Thoracic aorta (tissue), 2 donors: ENCODE results near the gene BCL2L1. TPM values are rescaled to one million over a fixed set of nuclear protein-coding genes. Genes with fewer than 3 reads are reported as not detected.

Source experiments
- ATAC-seq: fragments of 150-250 bp; one replicate; pipeline ENCODE4 v1.8.0; 2017; ENCODE audit warnings: low read depth; ENCODE audit not compliant: insufficient number of reproducible peaks, low FRiP score
- DNase-seq: peaks from one replicate; pipeline ENCODE4 v3.0.0-alpha.2; 2020; ENCODE audit warnings: low spot score
- H3K27ac ChIP-seq, 2 donors: fragments of 200-600 bp; sonication (generic); 1 replicate in 1 of 2; 2 replicates in 1 of 2; pipeline ENCODE4 v1.5.1; 2016; ENCODE audit warnings: mild to moderate bottlenecking in 2 of 2, moderate library complexity in 2 of 2
- H3K27me3 ChIP-seq: fragments of 200-600 bp; sonication (generic); replicated peaks from 2 replicates; pipeline ENCODE4 v1.6.0; 2016; ENCODE audit warnings: mild to moderate bottlenecking; ENCODE audit not compliant: insufficient read depth
- H3K36me3 ChIP-seq: fragments of 200-600 bp; sonication (generic); one replicate; pipeline ENCODE4 v1.5.1; 2016
- H3K4me1 ChIP-seq, 2 donors: fragments of 200-600 bp; sonication (generic); 1 replicate in 1 of 2; 2 replicates in 1 of 2; pipeline versions ENCODE4 v1.5.1 to v1.6.0; 2016; ENCODE audit warnings: low read depth in 2 of 2, mild to moderate bottlenecking in 1 of 2; ENCODE audit not compliant: control insufficient read depth in 1 of 2
- H3K4me3 ChIP-seq: fragments of 200-600 bp; sonication (generic); 2 replicates; pipeline ENCODE4 v1.5.1; 2016; ENCODE audit warnings: mild to moderate bottlenecking
- H3K9me3 ChIP-seq: fragments of 200-600 bp; sonication (generic); 2 replicates; pipeline ENCODE4 v1.5.1; 2016
- CTCF ChIP-seq: fragments of 200-600 bp; sonication (generic); IDR thresholded peaks from one replicate; pipeline ENCODE4 v1.5.1; 2019; ENCODE audit warnings: antibody characterized with exemption
- total RNA-seq, 2 donors: library from RNA; depleted of rRNA; stranded (reverse); fragments of >200 nt; gene quantifications; one replicate each; pipeline versions ENCODE4 v1.1.0 to v1.2.3, GENCODE V29; 2016

The BCL2L1 gene
- total RNA-seq, 2 donors from 2014 or later: 137 to 187 TPM

- Histone ChIP-seq H3K4me1 (peaks cover 68 to 89% of the 10 kb centered on the region in 2 donors), H3K27me3 (no peaks in the 10 kb centered on the region), H3K27ac (peak overlapping the region; percentile 85 to 93), H3K9me3 (no peaks in the 10 kb centered on the region), H3K36me3 (no peaks in the 10 kb centered on the region), H3K4me3 (peak overlapping the region; percentile 15)
- peak; percentile 67 for DNase-seq
- no peak for TF ChIP-seq CTCF
- peak; percentile 78 for ATAC-seq
Measured at GRCh38 chr20:31698803-31699718, 23.6 kb downstream of the BCL2L1 start.

- H3K36me3 ChIP-seq: peaks cover 3% of the 10 kb centered on the region
- no peaks in the 10 kb centered on the region for H3K9me3 ChIP-seq
- H3K4me1 ChIP-seq: peaks cover 74 to 92% of the 10 kb centered on the region in 2 donors
- ATAC-seq: no peak
- no peak for DNase-seq
- TF ChIP-seq CTCF: no peak
- no peak overlapping the region for H3K4me3 ChIP-seq
- H3K27ac ChIP-seq: peak overlapping the region; percentile 85 to 93
- no peaks in the 10 kb centered on the region for H3K27me3 ChIP-seq
Measured at GRCh38 chr20:31698243-31698802, 24.3 kb downstream of the BCL2L1 start.

- peak overlapping the region; percentile 10 to 93 for H3K27ac ChIP-seq
- H3K4me1 ChIP-seq: peaks cover 65 to 76% of the 10 kb centered on the region in 2 donors
- no peaks in the 10 kb centered on the region for H3K9me3 ChIP-seq
- peak; percentile 56 for ATAC-seq
- H3K36me3 ChIP-seq: peaks cover 7% of the 10 kb centered on the region
- DNase-seq: peak; percentile 53
- no peak for TF ChIP-seq CTCF
- H3K4me3 ChIP-seq: no peak overlapping the region
- H3K27me3 ChIP-seq: no peaks in the 10 kb centered on the region
Measured at GRCh38 chr20:31695849-31696804, 26.5 kb downstream of the BCL2L1 start.

GRCh38 chr20:31694842-31695593 lies 27.6 kb downstream of the BCL2L1 start:
- Histone ChIP-seq H3K4me1 (peaks cover 60 to 73% of the 10 kb centered on the region in 2 donors), H3K27ac (peak overlapping the region; percentile 10 to 93), H3K9me3 (no peaks in the 10 kb centered on the region), H3K36me3 (peaks cover 7% of the 10 kb centered on the region), H3K4me3 (no peak overlapping the region), H3K27me3 (no peaks in the 10 kb centered on the region)
- TF ChIP-seq CTCF: no peak
- no peak for ATAC-seq
- DNase-seq: no peak
